Common myeloid progenitor, CD34-positive (primary cell): ENCODE results near the gene NOL3.

Experiments
- CTCF ChIA-PET: fragments of 350-600 bp; sonication (Branson Sonifier 250); formaldehyde crosslinking; loops from one replicate; lab custom pipeline; 2021; ENCODE audit warnings: antibody characterized with exemption; lab: Charles Lee
- POLR2A ChIA-PET: fragments of 350-600 bp; sonication (Branson Sonifier 250); formaldehyde crosslinking; loops from one replicate; lab custom pipeline; 2021; ENCODE audit warnings: antibody characterized with exemption; lab: Charles Lee
- DNase-seq, 3 donors: peaks; one replicate each; pipeline versions ENCODE4 v3.0.0 to v3.0.0-alpha.2; 2013
- H3K27ac ChIP-seq, 2 experiments: 1 replicate in 1 of 2; 2 replicates in 1 of 2; pipeline ENCODE4 v1.7.0; 2013; ENCODE audit warnings: inconsistent platforms in 2 of 2, low read length in 2 of 2, mild to moderate bottlenecking in 2 of 2, low read depth in 1 of 2, moderate library complexity in 1 of 2; ENCODE audit not compliant: severe bottlenecking in 2 of 2, insufficient read depth in 1 of 2, poor library complexity in 1 of 2
- H3K27me3 ChIP-seq, 5 experiments: replicated peaks in 2 of 5; 1 replicate in 3 of 5; 2 replicates in 2 of 5; pipeline versions ENCODE4 v1.6.1 to v1.7.0; 2013; ENCODE audit warnings: low read length in 4 of 5, mild to moderate bottlenecking in 2 of 5, moderate library complexity in 2 of 5, inconsistent platforms in 1 of 5; ENCODE audit not compliant: insufficient read depth in 5 of 5, control insufficient read depth in 4 of 5
- H3K36me3 ChIP-seq, 4 experiments: 1 replicate in 2 of 4; 2 replicates in 2 of 4; pipeline versions ENCODE4 v1.6.1 to v1.7.0; 2013; ENCODE audit warnings: low read length in 3 of 4, control low read depth in 1 of 4, mild to moderate bottlenecking in 1 of 4; ENCODE audit not compliant: control insufficient read depth in 4 of 4, insufficient read depth in 4 of 4
- H3K4me1 ChIP-seq, 4 experiments: 1 replicate in 3 of 4; 2 replicates in 1 of 4; pipeline versions ENCODE4 v1.6.1 to v1.7.1; 2013; ENCODE audit warnings: low read length in 3 of 4, mild to moderate bottlenecking in 3 of 4, control low read depth in 1 of 4, inconsistent platforms in 1 of 4, moderate library complexity in 1 of 4; ENCODE audit not compliant: control insufficient read depth in 4 of 4, insufficient read depth in 4 of 4; ENCODE audit errors: control extremely low read depth in 1 of 4
- H3K4me3 ChIP-seq, 7 experiments: 1 replicate in 4 of 7; 2 replicates in 3 of 7; pipeline versions ENCODE4 v1.5.1 to v1.7.0; 2013; ENCODE audit warnings: mild to moderate bottlenecking in 7 of 7, low read length in 6 of 7, moderate library complexity in 6 of 7, inconsistent platforms in 2 of 7, low read depth in 2 of 7, control low read depth in 1 of 7; ENCODE audit not compliant: insufficient read depth in 4 of 7, control insufficient read depth in 1 of 7; ENCODE audit errors: extremely low read depth in 1 of 7
- H3K9me3 ChIP-seq, 5 experiments: 1 replicate in 4 of 5; 2 replicates in 1 of 5; pipeline versions ENCODE4 v1.6.1 to v1.7.1; 2013; ENCODE audit warnings: low read length in 4 of 5, mild to moderate bottlenecking in 2 of 5, inconsistent platforms in 1 of 5, low read depth in 1 of 5, moderate library complexity in 1 of 5; ENCODE audit not compliant: control insufficient read depth in 4 of 5, insufficient read depth in 2 of 5; ENCODE audit errors: control extremely low read depth in 1 of 5
- WGBS: methylation state at CpG from one replicate; pipeline ENCODE4 v1.1.5; 2013; ENCODE audit not compliant: insufficient coverage; 5-methylcytosine and 5-hydroxymethylcytosine counted together

Gene NOL3

GRCh38 chr16:67142342-67142741, 28.0 kb upstream of the NOL3 start:
- ChIA-PET POLR2A (no interaction called here), CTCF (interaction anchor here (0.8 to 2.8 kb wide), 5 partner anchors 12 to 253 kb away, joined by 3 to 11 read pairs (median 4); no protein-coding TSS in a partner anchor)
- Histone ChIP-seq H3K4me1 (peaks cover 0 to 3% (median 0%) of the 10 kb centered on the region in 4 experiments), H3K27ac (no peak overlapping the region), H3K27me3 (no peaks in the 10 kb centered on the region), H3K9me3 (no peaks in the 10 kb centered on the region), H3K4me3 (no peak overlapping the region), H3K36me3 (peaks cover 24 to 91% (median 71%) of the 10 kb centered on the region in 4 experiments)
- DNase-seq: no peak
- 99% methylated on average over 8 of the region's 9 CpGs for WGBS

- H3K36me3 ChIP-seq: peaks cover 20 to 90% (median 77%) of the 10 kb centered on the region in 4 experiments
- 83% methylated on average over 1 of the region's 2 CpGs for WGBS
- H3K9me3 ChIP-seq: no peaks in the 10 kb centered on the region
- H3K4me1 ChIP-seq: peaks cover 0 to 2% (median 0%) of the 10 kb centered on the region in 4 experiments
- H3K4me3 ChIP-seq: no peak overlapping the region
- no peak for DNase-seq
- H3K27ac ChIP-seq: no peak overlapping the region
- ChIA-PET CTCF (interaction anchor here (1.0 to 2.4 kb wide), 8 partner anchors 10 to 167 kb away, joined by 3 to 11 read pairs (median 3); no protein-coding TSS in a partner anchor), POLR2A (no interaction called here)
- H3K27me3 ChIP-seq: peaks cover 0 to 13% (median 0%) of the 10 kb centered on the region in 5 experiments
Measured at GRCh38 chr16:67144943-67145342, 25.4 kb upstream of the NOL3 start.

- WGBS: 100% methylated on average over 2 of the region's 2 CpGs
- ChIA-PET CTCF (interaction anchor here (1.3 to 2.4 kb wide), 2 partner anchors 9 to 12 kb away, joined by 3 to 11 read pairs; no protein-coding TSS in a partner anchor), POLR2A (no interaction called here)
- no peak overlapping the region for H3K27ac ChIP-seq
- H3K9me3 ChIP-seq: no peaks in the 10 kb centered on the region
- no peak for DNase-seq
- no peak overlapping the region for H3K4me3 ChIP-seq
- H3K4me1 ChIP-seq: peaks cover 0 to 9% (median 5%) of the 10 kb centered on the region in 4 experiments
- peaks cover 15 to 82% (median 71%) of the 10 kb centered on the region in 4 experiments for H3K36me3 ChIP-seq
- H3K27me3 ChIP-seq: peaks cover 0 to 15% (median 0%) of the 10 kb centered on the region in 5 experiments
Measured at GRCh38 chr16:67145746-67146145, 24.6 kb upstream of the NOL3 start.

GRCh38 chr16:67146523-67147357, 23.6 kb upstream of the NOL3 start:
- Histone ChIP-seq H3K27me3 (peaks cover 0 to 17% (median 0%) of the 10 kb centered on the region in 5 experiments), H3K27ac (no peak overlapping the region), H3K9me3 (no peaks in the 10 kb centered on the region), H3K4me3 (no peak overlapping the region), H3K4me1 (peaks cover 0 to 11% (median 10%) of the 10 kb centered on the region in 4 experiments), H3K36me3 (peaks cover 13 to 72% (median 62%) of the 10 kb centered on the region in 4 experiments)
- DNase-seq: no peak
- WGBS: 89% methylated on average over 7 of the region's 7 CpGs
- POLR2A ChIA-PET: no interaction called here
- CTCF ChIA-PET: no interaction called here

GRCh38 chr16:67147437-67148140, 22.7 kb upstream of the NOL3 start:
- Histone ChIP-seq H3K9me3 (no peaks in the 10 kb centered on the region), H3K27me3 (peaks cover 0 to 17% (median 0%) of the 10 kb centered on the region in 5 experiments), H3K4me1 (peaks cover 0 to 11% (median 10%) of the 10 kb centered on the region in 4 experiments), H3K27ac (no peak overlapping the region), H3K4me3 (no peak overlapping the region), H3K36me3 (peaks cover 13 to 64% (median 54%) of the 10 kb centered on the region in 4 experiments)
- CTCF ChIA-PET: no interaction called here
- DNase-seq: no peak
- WGBS: 97% methylated on average over 4 of the region's 4 CpGs
- POLR2A ChIA-PET: no interaction called here

- ChIA-PET CTCF (interaction anchor here (3.9 kb wide), 1 partner anchor 9 kb away, joined by 19 read pairs; no protein-coding TSS in a partner anchor), POLR2A (no interaction called here)
- peaks cover 0 to 11% (median 10%) of the 10 kb centered on the region in 4 experiments for H3K4me1 ChIP-seq
- DNase-seq: no peak
- H3K27me3 ChIP-seq: peaks cover 0 to 17% (median 3%) of the 10 kb centered on the region in 5 experiments
- peaks cover 13 to 58% (median 49%) of the 10 kb centered on the region in 4 experiments for H3K36me3 ChIP-seq
- H3K9me3 ChIP-seq: no peaks in the 10 kb centered on the region
- H3K27ac ChIP-seq: no peak overlapping the region
- 89% methylated on average over 2 of the region's 2 CpGs for WGBS
- no peak overlapping the region for H3K4me3 ChIP-seq
Measured at GRCh38 chr16:67148221-67148620, 22.1 kb upstream of the NOL3 start.
